WTC11 (cell line): ENCODE results near the gene CPNE7. TPM values are rescaled to one million over a fixed set of nuclear protein-coding genes. Genes with fewer than 3 reads are reported as not detected.
"Not testable (repeated sequence)": the region's sequence is repeated elsewhere in the genome, so short reads cannot be mapped to it uniquely, and the experiment has no call there.

Experiments used
- ATAC-seq: fragments of 200-7000 bp; cut with Tn5 transposase; 2 replicates; pipeline ENCODE4 v1.10.0; 2021; ENCODE audit warnings: mild to moderate bottlenecking, moderate library complexity
- CTCF ChIA-PET: fragments of 300-600 bp; sonication (Branson Sonifier 250); formaldehyde crosslinking; loops from one replicate; lab custom pipeline; 2021; ENCODE audit warnings: antibody characterized with exemption; lab: Charles Lee
- POLR2A ChIA-PET: fragments of 350-600 bp; sonication (Branson Sonifier 250); formaldehyde crosslinking; loops from one replicate; lab custom pipeline; 2021; ENCODE audit warnings: antibody characterized with exemption; lab: Charles Lee
- DNase-seq: peaks from one replicate; pipeline ENCODE4 v3.0.0; 2021; ENCODE audit warnings: low spot score
- H3K27ac Mint-ChIP-seq: 2 replicates; pipeline ENCODE4 v1.8.0; 2021; ENCODE audit warnings: mixed read lengths
- H3K27me3 Mint-ChIP-seq: 2 replicates; pipeline ENCODE4 v1.8.0; 2021; ENCODE audit warnings: low read depth, mild to moderate bottlenecking, moderate library complexity, mixed read lengths
- H3K36me3 Mint-ChIP-seq: 2 replicates; pipeline ENCODE4 v1.8.0; 2021; ENCODE audit warnings: mixed read lengths
- H3K4me1 Mint-ChIP-seq: 2 replicates; pipeline ENCODE4 v1.8.0; 2022; ENCODE audit warnings: mixed read lengths
- H3K4me3 Mint-ChIP-seq: 2 replicates; pipeline ENCODE4 v1.8.0; 2021; ENCODE audit warnings: mild to moderate bottlenecking, moderate library complexity, mixed read lengths
- H3K9me3 Mint-ChIP-seq: 2 replicates; pipeline ENCODE4 v1.8.0; 2021; ENCODE audit warnings: mixed read lengths
- ATF2 ChIP-seq: sonication (generic); formaldehyde crosslinking; IDR thresholded peaks from 2 replicates; pipeline ENCODE4 v1.8.1; 2022; ENCODE audit warnings: low read depth, missing genetic modification reagents, borderline replicate concordance
- CBFB ChIP-seq: sonication (generic); formaldehyde crosslinking; IDR thresholded peaks from 2 replicates; pipeline ENCODE4 v1.8.1; 2022; ENCODE audit warnings: mild to moderate bottlenecking, low read depth, missing genetic modification reagents
- FOXP1 ChIP-seq: sonication (generic); formaldehyde crosslinking; IDR thresholded peaks from 2 replicates; pipeline ENCODE4 v1.8.0; 2022; ENCODE audit warnings: missing genetic modification reagents, mild to moderate bottlenecking, moderate library complexity, borderline replicate concordance
- HMGXB4 ChIP-seq: sonication (generic); formaldehyde crosslinking; IDR thresholded peaks from 2 replicates; pipeline ENCODE4 v1.8.1; 2023; ENCODE audit warnings: mild to moderate bottlenecking, moderate library complexity, missing genetic modification reagents
- JAZF1 ChIP-seq: fragments of 250-450 bp; sonication (Bioruptor Pico); IDR thresholded peaks from 2 replicates; pipeline ENCODE4 v1.9.0; 2021; ENCODE audit warnings: moderate library complexity, mild to moderate bottlenecking, inconsistent platforms
- NFE2L1 ChIP-seq: sonication (generic); formaldehyde crosslinking; IDR thresholded peaks from 2 replicates; pipeline ENCODE4 v1.8.1; 2023; ENCODE audit warnings: missing genetic modification reagents
- NR3C1 ChIP-seq: sonication (generic); formaldehyde crosslinking; conservative IDR thresholded peaks from 2 replicates; pipeline ENCODE4 v1.8.1; 2023; ENCODE audit warnings: low read depth, mild to moderate bottlenecking, missing genetic modification reagents
- PREB ChIP-seq: sonication (generic); formaldehyde crosslinking; IDR thresholded peaks from 2 replicates; pipeline ENCODE4 v1.8.1; 2022; ENCODE audit warnings: mild to moderate bottlenecking, missing genetic modification reagents, moderate library complexity, borderline replicate concordance
- PRRX2 ChIP-seq: fragments of 250-450 bp; sonication (Bioruptor Pico); IDR thresholded peaks from 2 replicates; pipeline ENCODE4 v1.8.0; 2021; ENCODE audit warnings: mild to moderate bottlenecking
- ZNF138 ChIP-seq: sonication (generic); formaldehyde crosslinking; conservative IDR thresholded peaks from 2 replicates; pipeline ENCODE4 v1.8.1; 2022; ENCODE audit warnings: mild to moderate bottlenecking, moderate library complexity, missing genetic modification reagents
- ZNF219 ChIP-seq: sonication (generic); formaldehyde crosslinking; IDR thresholded peaks from 2 replicates; pipeline ENCODE4 v1.8.0; 2023; ENCODE audit warnings: missing genetic modification reagents, mild to moderate bottlenecking, borderline replicate concordance
- ZNF423 ChIP-seq: fragments of 250-450 bp; sonication (Bioruptor Pico); IDR thresholded peaks from 2 replicates; pipeline ENCODE4 v2.1.2; 2022; ENCODE audit warnings: mild to moderate bottlenecking, moderate library complexity
- ZSCAN18 ChIP-seq: fragments of 250-450 bp; sonication (Bioruptor Pico); IDR thresholded peaks from 2 replicates; pipeline ENCODE4 v2.1.2; 2022; ENCODE audit warnings: mild to moderate bottlenecking, moderate library complexity
- total RNA-seq: library from RNA; stranded (reverse); gene quantifications from 3 replicates; pipeline ENCODE4 v1.2.3, GENCODE V29; 2021
- TF ChIP-seq, protein P1 (sequence below): sonication (generic); formaldehyde crosslinking; IDR thresholded peaks from 2 replicates; pipeline ENCODE4 v1.8.1; 2023; ENCODE audit warnings: mild to moderate bottlenecking, missing genetic modification reagents
- TF ChIP-seq, protein P2 (sequence below): fragments of 250-450 bp; sonication (Bioruptor Pico); IDR thresholded peaks from 2 replicates; pipeline ENCODE4 v1.9.0; 2021; ENCODE audit warnings: mild to moderate bottlenecking
- TF ChIP-seq, protein P3 (sequence below): sonication (generic); formaldehyde crosslinking; conservative IDR thresholded peaks from 2 replicates; pipeline ENCODE4 v1.8.1; 2022; ENCODE audit warnings: mild to moderate bottlenecking, missing genetic modification reagents

The CPNE7 gene
- total RNA-seq, 1 experiment from 2014 or later, result 42.6 TPM

- ChIA-PET CTCF (interaction anchor here (0.8 to 5.8 kb wide), 4 partner anchors 10 to 67 kb away, joined by 3 to 30 read pairs (median 4); no protein-coding TSS in a partner anchor), POLR2A (no interaction called here)
- no peak for DNase-seq
- Mint-ChIP-seq H3K36me3 (no peaks in the 10 kb centered on the region), H3K9me3 (peaks cover 3% of the 10 kb centered on the region; the same call in 1 of the 2 replicates), H3K4me3 (no peak overlapping the region), H3K4me1 (no peaks in the 10 kb centered on the region), H3K27ac (no peak overlapping the region), H3K27me3 (peaks cover 15% of the 10 kb centered on the region)
- ATAC-seq, result no peak
- TF ChIP-seq NFE2L1 (no peak), PREB (no peak), JAZF1 (CRISPR knock-in tag) (no peak), ATF2 (no peak), ZNF423 (no peak), ZSCAN18 (CRISPR knock-in tag) (no peak), ZNF138 (CRISPR knock-in tag) (no peak), HMGXB4 (CRISPR knock-in tag) (no peak), NR3C1 (no peak), PRRX2 (CRISPR knock-in tag) (no peak), FOXP1 (CRISPR knock-in tag) (no peak), CBFB (CRISPR knock-in tag) (no peak), ZNF219 (CRISPR knock-in tag) (no peak)
- TF ChIP-seq, protein P1, sequence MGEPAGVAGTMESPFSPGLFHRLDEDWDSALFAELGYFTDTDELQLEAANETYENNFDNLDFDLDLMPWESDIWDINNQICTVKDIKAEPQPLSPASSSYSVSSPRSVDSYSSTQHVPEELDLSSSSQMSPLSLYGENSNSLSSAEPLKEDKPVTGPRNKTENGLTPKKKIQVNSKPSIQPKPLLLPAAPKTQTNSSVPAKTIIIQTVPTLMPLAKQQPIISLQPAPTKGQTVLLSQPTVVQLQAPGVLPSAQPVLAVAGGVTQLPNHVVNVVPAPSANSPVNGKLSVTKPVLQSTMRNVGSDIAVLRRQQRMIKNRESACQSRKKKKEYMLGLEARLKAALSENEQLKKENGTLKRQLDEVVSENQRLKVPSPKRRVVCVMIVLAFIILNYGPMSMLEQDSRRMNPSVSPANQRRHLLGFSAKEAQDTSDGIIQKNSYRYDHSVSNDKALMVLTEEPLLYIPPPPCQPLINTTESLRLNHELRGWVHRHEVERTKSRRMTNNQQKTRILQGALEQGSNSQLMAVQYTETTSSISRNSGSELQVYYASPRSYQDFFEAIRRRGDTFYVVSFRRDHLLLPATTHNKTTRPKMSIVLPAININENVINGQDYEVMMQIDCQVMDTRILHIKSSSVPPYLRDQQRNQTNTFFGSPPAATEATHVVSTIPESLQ (CRISPR knock-in tag), result no peak
- TF ChIP-seq, protein P2, sequence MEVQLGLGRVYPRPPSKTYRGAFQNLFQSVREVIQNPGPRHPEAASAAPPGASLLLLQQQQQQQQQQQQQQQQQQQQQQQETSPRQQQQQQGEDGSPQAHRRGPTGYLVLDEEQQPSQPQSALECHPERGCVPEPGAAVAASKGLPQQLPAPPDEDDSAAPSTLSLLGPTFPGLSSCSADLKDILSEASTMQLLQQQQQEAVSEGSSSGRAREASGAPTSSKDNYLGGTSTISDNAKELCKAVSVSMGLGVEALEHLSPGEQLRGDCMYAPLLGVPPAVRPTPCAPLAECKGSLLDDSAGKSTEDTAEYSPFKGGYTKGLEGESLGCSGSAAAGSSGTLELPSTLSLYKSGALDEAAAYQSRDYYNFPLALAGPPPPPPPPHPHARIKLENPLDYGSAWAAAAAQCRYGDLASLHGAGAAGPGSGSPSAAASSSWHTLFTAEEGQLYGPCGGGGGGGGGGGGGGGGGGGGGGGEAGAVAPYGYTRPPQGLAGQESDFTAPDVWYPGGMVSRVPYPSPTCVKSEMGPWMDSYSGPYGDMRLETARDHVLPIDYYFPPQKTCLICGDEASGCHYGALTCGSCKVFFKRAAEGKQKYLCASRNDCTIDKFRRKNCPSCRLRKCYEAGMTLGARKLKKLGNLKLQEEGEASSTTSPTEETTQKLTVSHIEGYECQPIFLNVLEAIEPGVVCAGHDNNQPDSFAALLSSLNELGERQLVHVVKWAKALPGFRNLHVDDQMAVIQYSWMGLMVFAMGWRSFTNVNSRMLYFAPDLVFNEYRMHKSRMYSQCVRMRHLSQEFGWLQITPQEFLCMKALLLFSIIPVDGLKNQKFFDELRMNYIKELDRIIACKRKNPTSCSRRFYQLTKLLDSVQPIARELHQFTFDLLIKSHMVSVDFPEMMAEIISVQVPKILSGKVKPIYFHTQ (CRISPR knock-in tag), result no peak
- TF ChIP-seq, protein P3, sequence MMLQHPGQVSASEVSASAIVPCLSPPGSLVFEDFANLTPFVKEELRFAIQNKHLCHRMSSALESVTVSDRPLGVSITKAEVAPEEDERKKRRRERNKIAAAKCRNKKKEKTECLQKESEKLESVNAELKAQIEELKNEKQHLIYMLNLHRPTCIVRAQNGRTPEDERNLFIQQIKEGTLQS (CRISPR knock-in tag), result no peak
Observed at GRCh38 chr16:89633064-89633631, 57.6 kb downstream of the CPNE7 start.

- ATAC-seq, H3K27ac Mint-ChIP-seq, H3K4me3 Mint-ChIP-seq, DNase-seq, H3K9me3 Mint-ChIP-seq, H3K36me3 Mint-ChIP-seq, H3K4me1 Mint-ChIP-seq: not testable (repeated sequence)
- H3K27me3 Mint-ChIP-seq, result peaks cover 15% of the 10 kb centered on the region
- ChIA-PET POLR2A (interaction anchor here (1.3 kb wide), 1 partner anchor 22 kb away, joined by 3 read pairs; the partner anchor contains the start of gene DPEP1), CTCF (interaction anchor here (1.0 to 5.8 kb wide), 3 partner anchors 20 to 35 kb away, joined by 3 to 30 read pairs (median 4); no protein-coding TSS in a partner anchor)
Observed at GRCh38 chr16:89634463-89635385, 59.2 kb downstream of the CPNE7 start.
